Colon (tissue), 2 donors: ENCODE results near the gene ELMO1.

Source experiments
- FAIRE-seq: peaks from 2 replicates; lab custom pipeline; 2012; peaks lifted over from hg19 to GRCh38; lab: Jason Lieb, UNC
- donor health status: control.
- donor health status: control.

The ELMO1 gene

GRCh38 chr7:36971515-36972139 lies 477.0 kb downstream of the ELMO1 start:
- no peak for FAIRE-seq

- no peak for FAIRE-seq
Measured at GRCh38 chr7:36970551-36971514, 477.8 kb downstream of the ELMO1 start.

- no peak for FAIRE-seq
Measured at GRCh38 chr7:36969376-36969775, 479.3 kb downstream of the ELMO1 start.

- no peak for FAIRE-seq
Measured at GRCh38 chr7:36967387-36967786, 481.3 kb downstream of the ELMO1 start.

GRCh38 chr7:36966636-36967035 lies 482.0 kb downstream of the ELMO1 start:
- no peak for FAIRE-seq

- no peak for FAIRE-seq
Measured at GRCh38 chr7:36966039-36966438, 482.6 kb downstream of the ELMO1 start.

GRCh38 chr7:36965625-36966024 lies 483.0 kb downstream of the ELMO1 start:
- FAIRE-seq, result no peak

GRCh38 chr7:36964297-36964696 lies 484.4 kb downstream of the ELMO1 start:
- FAIRE-seq, result no peak

GRCh38 chr7:36962367-36962766 lies 486.3 kb downstream of the ELMO1 start:
- FAIRE-seq, result no peak

GRCh38 chr7:36961693-36962092 lies 487.0 kb downstream of the ELMO1 start:
- no peak for FAIRE-seq

- FAIRE-seq, result no peak
Measured at GRCh38 chr7:36961097-36961496, 487.6 kb downstream of the ELMO1 start.

GRCh38 chr7:36960105-36960504 lies 488.6 kb downstream of the ELMO1 start:
- FAIRE-seq, result no peak

- no peak for FAIRE-seq
Measured at GRCh38 chr7:36958111-36958733, 490.4 kb downstream of the ELMO1 start.

- no peak for FAIRE-seq
Measured at GRCh38 chr7:36957620-36958019, 491.0 kb downstream of the ELMO1 start.

- FAIRE-seq, result no peak
Measured at GRCh38 chr7:36956814-36957213, 491.9 kb downstream of the ELMO1 start.

GRCh38 chr7:36955456-36956129 lies 493.1 kb downstream of the ELMO1 start:
- no peak for FAIRE-seq

- no peak for FAIRE-seq
Measured at GRCh38 chr7:36951257-36951697, 497.4 kb downstream of the ELMO1 start.

GRCh38 chr7:36949711-36950600 lies 498.7 kb downstream of the ELMO1 start:
- no peak for FAIRE-seq

- FAIRE-seq, result no peak
Measured at GRCh38 chr7:36946401-36946739, 502.3 kb downstream of the ELMO1 start.

- FAIRE-seq, result no peak
Measured at GRCh38 chr7:36945612-36946400, 502.9 kb downstream of the ELMO1 start.

- FAIRE-seq, result no peak
Measured at GRCh38 chr7:36944838-36945237, 503.8 kb downstream of the ELMO1 start.
